ENCODE results near the gene RHD. TPM values are rescaled to one million over a fixed set of nuclear protein-coding genes. Genes with fewer than 3 reads are reported as not detected.

RHD gene
- not detected in 5 replicates for total RNA-seq (2022; extraction: Qiagen RNA extraction; ENCODE audit: low read depth)

GRCh38 chr1:25272238-25272637 is at the start of gene RHD:
TSS of gene RHD (plus strand) at chr1:25272509. CDS start at chr1:25272548, 39 bp downstream.

GRCh38 chr1:25232027-25232865 is 40.1 kb upstream of the RHD start, which contains the start of gene SYF2:
TSS of gene SYF2 (minus strand) at chr1:25232502. CDS start at chr1:25232467, 35 bp downstream.

GRCh38 chr1:25247024-25247828 is 25.1 kb upstream of the RHD start, which contains the start of gene RSRP1:
TSS of gene RSRP1 (minus strand) at chr1:25247454. CDS start at chr1:25246963, 491 bp downstream.

GRCh38 chr1:25338188-25338981 is 66.1 kb downstream of the RHD start, which contains the start of gene TMEM50A:
TSS of gene TMEM50A (plus strand) at chr1:25338334. CDS start at chr1:25340487, 2,153 bp downstream.

Other genes starting within 250 kb of the RHD start
- gene SYF2, start 40.0 kb upstream of the RHD start, total RNA-seq (2022; extraction: Qiagen RNA extraction; ENCODE audit: low read depth) = 33.8 to 50.1 TPM (median 37.9 TPM) in 5 replicates
- 11.3 to 25.3 TPM (median 20.8 TPM) in 5 replicates for gene RSRP1, start 25.1 kb upstream of the RHD start, total RNA-seq (2022; extraction: Qiagen RNA extraction; ENCODE audit: low read depth)
- 55.6 to 87.6 TPM (median 77.2 TPM) in 5 replicates for gene TMEM50A, start 65.8 kb downstream of the RHD start, total RNA-seq (2022; extraction: Qiagen RNA extraction; ENCODE audit: low read depth)
- not detected in 5 replicates for gene RHCE, start 148.3 kb downstream of the RHD start, total RNA-seq (2022; extraction: Qiagen RNA extraction; ENCODE audit: low read depth)
- gene MACO1, start 158.4 kb downstream of the RHD start, total RNA-seq (2022; extraction: Qiagen RNA extraction; ENCODE audit: low read depth) = 8.2 to 11.7 TPM (median 9.6 TPM) in 5 replicates